NT2/D1 (cell line): ENCODE measurements around the gene GPALPP1.
"Not testable (repeated sequence)": the region's sequence is repeated elsewhere in the genome, so short reads cannot be mapped to it uniquely, and the experiment has no call there.

Experiments used
- DNase-seq: peaks from one replicate; pipeline ENCODE4 v3.0.0-alpha.2; 2011; ENCODE audit warnings: low read depth, low spot score
- H3K27me3 ChIP-seq: 2 replicates; pipeline ENCODE4 v1.6.0; 2011; ENCODE audit warnings: mild to moderate bottlenecking; ENCODE audit not compliant: insufficient read length, insufficient read depth
- H3K36me3 ChIP-seq: 2 replicates; pipeline ENCODE4 v1.6.1; 2011; ENCODE audit warnings: mild to moderate bottlenecking, low read length, mixed read lengths; ENCODE audit not compliant: insufficient read depth, insufficient read length
- H3K4me1 ChIP-seq: 2 replicates; pipeline ENCODE4 v1.5.1; 2011; ENCODE audit not compliant: insufficient read depth, insufficient read length
- H3K4me3 ChIP-seq: 2 replicates; pipeline ENCODE4 v1.5.1; 2011; ENCODE audit warnings: low read depth; ENCODE audit not compliant: insufficient read length
- H3K9ac ChIP-seq: 2 replicates; pipeline ENCODE4 v1.6.0; 2011; ENCODE audit warnings: low read depth; ENCODE audit not compliant: insufficient read length
- H3K9me3 ChIP-seq: 2 replicates; pipeline ENCODE4 v1.5.1; 2011; ENCODE audit warnings: mild to moderate bottlenecking, low read length; ENCODE audit not compliant: insufficient read depth
- SUZ12 ChIP-seq: IDR thresholded peaks from 2 replicates; pipeline ENCODE4 v1.6.1; 2011; ENCODE audit not compliant: insufficient read length, insufficient read depth; ENCODE audit errors: extremely low read depth
- YY1 ChIP-seq: IDR thresholded peaks from 2 replicates; pipeline ENCODE4 v1.6.1; 2011; ENCODE audit not compliant: insufficient read length, insufficient read depth
- ZNF274 ChIP-seq: IDR thresholded peaks from 2 replicates; pipeline ENCODE4 v1.6.1; 2011; ENCODE audit warnings: mild to moderate bottlenecking, low read depth, low read length

GPALPP1 gene

GRCh38 chr13:45051315-45051714, 62.0 kb downstream of the GPALPP1 start:
- Histone ChIP-seq H3K27me3 (no peaks in the 10 kb centered on the region), H3K4me3 (no peak overlapping the region), H3K36me3 (no peaks in the 10 kb centered on the region), H3K9me3 (no peaks in the 10 kb centered on the region), H3K4me1 (no peaks in the 10 kb centered on the region), H3K9ac (no peak overlapping the region)
- no peak for TF ChIP-seq SUZ12
- TF ChIP-seq ZNF274: no peak
- no peak for TF ChIP-seq YY1
- no peak for DNase-seq

GRCh38 chr13:45055198-45055901, 66.0 kb downstream of the GPALPP1 start:
- Histone ChIP-seq H3K9me3 (no peaks in the 10 kb centered on the region), H3K4me3 (no peak overlapping the region), H3K27me3 (no peaks in the 10 kb centered on the region), H3K9ac (no peak overlapping the region), H3K36me3 (no peaks in the 10 kb centered on the region), H3K4me1 (no peaks in the 10 kb centered on the region)
- no peak for DNase-seq
- TF ChIP-seq SUZ12 (no peak), ZNF274 (no peak), YY1 (no peak)

GRCh38 chr13:45055902-45056648, 66.7 kb downstream of the GPALPP1 start:
- Histone ChIP-seq H3K9ac (no peak overlapping the region), H3K4me3 (no peak overlapping the region), H3K4me1 (no peaks in the 10 kb centered on the region), H3K36me3 (no peaks in the 10 kb centered on the region), H3K9me3 (no peaks in the 10 kb centered on the region), H3K27me3 (no peaks in the 10 kb centered on the region)
- peak; percentile 1 for DNase-seq
- TF ChIP-seq SUZ12 (no peak), YY1 (no peak), ZNF274 (no peak)

GRCh38 chr13:45060062-45060461, 70.7 kb downstream of the GPALPP1 start:
- Histone ChIP-seq H3K4me1 (no peaks in the 10 kb centered on the region), H3K36me3 (no peaks in the 10 kb centered on the region), H3K4me3 (no peak overlapping the region), H3K9ac (no peak overlapping the region), H3K9me3 (no peaks in the 10 kb centered on the region), H3K27me3 (no peaks in the 10 kb centered on the region)
- TF ChIP-seq YY1 (no peak), ZNF274 (no peak), SUZ12 (no peak)
- no peak for DNase-seq

- H3K9ac ChIP-seq: no peak overlapping the region
- TF ChIP-seq ZNF274 (no peak), YY1 (no peak), SUZ12 (no peak)
- H3K27me3 ChIP-seq: no peaks in the 10 kb centered on the region
- no peaks in the 10 kb centered on the region for H3K4me1 ChIP-seq
- no peaks in the 10 kb centered on the region for H3K36me3 ChIP-seq
- no peak overlapping the region for H3K4me3 ChIP-seq
- H3K9me3 ChIP-seq: no peaks in the 10 kb centered on the region
- no peak for DNase-seq
Observed at GRCh38 chr13:45063261-45063860, 74.0 kb downstream of the GPALPP1 start.

- H3K9ac ChIP-seq, H3K9me3 ChIP-seq, H3K4me1 ChIP-seq, H3K4me3 ChIP-seq, H3K36me3 ChIP-seq, H3K27me3 ChIP-seq, DNase-seq: not testable (repeated sequence)
Observed at GRCh38 chr13:45063889-45064288, 74.6 kb downstream of the GPALPP1 start.

- H3K4me3 ChIP-seq: no peak overlapping the region
- H3K4me1 ChIP-seq: no peaks in the 10 kb centered on the region
- TF ChIP-seq SUZ12: no peak
- TF ChIP-seq ZNF274: no peak
- no peak for TF ChIP-seq YY1
- no peak for DNase-seq
- H3K9ac ChIP-seq: no peak overlapping the region
- no peaks in the 10 kb centered on the region for H3K9me3 ChIP-seq
- H3K27me3 ChIP-seq: no peaks in the 10 kb centered on the region
- H3K36me3 ChIP-seq: no peaks in the 10 kb centered on the region
Observed at GRCh38 chr13:45064889-45065288, 75.6 kb downstream of the GPALPP1 start.
